ENCODE results near the gene MACROD2. TPM values are rescaled to one million over a fixed set of nuclear protein-coding genes. Genes with fewer than 3 reads are reported as not detected.

Gene MACROD2
- total and polyA plus RNA-seq, 4 donors = 0.66 to 10.5 (median 3.3) TPM

DNA sequence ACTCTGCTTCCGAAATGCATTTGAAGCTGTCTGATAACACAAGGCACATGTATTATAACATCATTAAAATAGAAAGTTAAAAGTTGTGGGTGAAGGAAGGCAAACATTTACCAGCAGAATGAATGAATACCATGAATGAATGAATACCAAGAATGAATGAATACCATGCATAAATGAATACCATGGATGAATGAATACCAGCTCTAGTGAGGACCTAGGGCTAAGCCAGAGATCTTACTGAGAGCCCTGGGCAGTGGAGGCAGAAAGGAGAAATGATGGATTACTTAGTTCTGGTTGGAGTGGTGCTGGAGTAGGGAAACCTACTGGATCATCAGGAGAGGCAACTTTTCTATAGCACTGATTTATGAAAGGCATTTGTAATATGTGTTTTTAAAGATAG is 1579.9 kb downstream of the MACROD2 start:
- 81% methylated on average over 1 of the region's 1 CpG for WGBS

DNA sequence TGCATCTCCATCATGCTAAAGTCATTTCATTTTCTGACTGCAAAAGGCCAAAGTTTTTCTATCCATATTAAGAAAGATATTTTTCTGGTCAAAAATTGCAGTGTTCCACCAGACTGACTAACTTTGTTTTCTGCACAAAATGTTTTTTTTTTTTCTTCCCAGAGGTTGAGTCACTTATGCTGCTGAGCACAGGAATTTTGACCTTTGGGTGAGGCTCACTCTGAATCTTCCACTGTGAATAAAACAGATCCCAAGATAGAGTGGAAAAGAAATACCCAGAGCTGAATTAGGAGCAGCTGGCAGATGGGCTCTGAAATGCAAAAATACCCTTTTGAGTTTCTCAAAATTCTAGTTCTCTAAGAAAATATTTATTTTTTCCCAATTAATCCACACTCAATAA is 1581.1 kb downstream of the MACROD2 start:
- TF ChIP-seq RAD21 (IDR thresholded peaks at IDR 0.05) (no peak), FOXA1 (IDR thresholded peaks at IDR 0.05) (no peak), EGR1 (IDR thresholded peaks at IDR 0.05; ENCODE audit: low read depth in 2 of 2) (no peak), HNF4G (IDR thresholded peaks at IDR 0.05) (no peak), NR2F2 (IDR thresholded peaks at IDR 0.05) (no peak), TAF1 (conservative IDR thresholded peaks at IDR 0.05) (no peak), FOXA2 (IDR thresholded peaks at IDR 0.05) (no peak), HNF4A (conservative IDR thresholded peaks at IDR 0.05) (no peak), RXRA (IDR thresholded peaks at IDR 0.05) (no peak), SP1 (IDR thresholded peaks at IDR 0.05) (no peak), GABPA (IDR thresholded peaks at IDR 0.05 in 1 of 2, conservative IDR thresholded peaks at IDR 0.05 in 1 of 2) (no peak), JUND (IDR thresholded peaks at IDR 0.05) (no peak), YY1 (IDR thresholded peaks at IDR 0.05) (no peak)
- TF ChIP-seq, protein P1, sequence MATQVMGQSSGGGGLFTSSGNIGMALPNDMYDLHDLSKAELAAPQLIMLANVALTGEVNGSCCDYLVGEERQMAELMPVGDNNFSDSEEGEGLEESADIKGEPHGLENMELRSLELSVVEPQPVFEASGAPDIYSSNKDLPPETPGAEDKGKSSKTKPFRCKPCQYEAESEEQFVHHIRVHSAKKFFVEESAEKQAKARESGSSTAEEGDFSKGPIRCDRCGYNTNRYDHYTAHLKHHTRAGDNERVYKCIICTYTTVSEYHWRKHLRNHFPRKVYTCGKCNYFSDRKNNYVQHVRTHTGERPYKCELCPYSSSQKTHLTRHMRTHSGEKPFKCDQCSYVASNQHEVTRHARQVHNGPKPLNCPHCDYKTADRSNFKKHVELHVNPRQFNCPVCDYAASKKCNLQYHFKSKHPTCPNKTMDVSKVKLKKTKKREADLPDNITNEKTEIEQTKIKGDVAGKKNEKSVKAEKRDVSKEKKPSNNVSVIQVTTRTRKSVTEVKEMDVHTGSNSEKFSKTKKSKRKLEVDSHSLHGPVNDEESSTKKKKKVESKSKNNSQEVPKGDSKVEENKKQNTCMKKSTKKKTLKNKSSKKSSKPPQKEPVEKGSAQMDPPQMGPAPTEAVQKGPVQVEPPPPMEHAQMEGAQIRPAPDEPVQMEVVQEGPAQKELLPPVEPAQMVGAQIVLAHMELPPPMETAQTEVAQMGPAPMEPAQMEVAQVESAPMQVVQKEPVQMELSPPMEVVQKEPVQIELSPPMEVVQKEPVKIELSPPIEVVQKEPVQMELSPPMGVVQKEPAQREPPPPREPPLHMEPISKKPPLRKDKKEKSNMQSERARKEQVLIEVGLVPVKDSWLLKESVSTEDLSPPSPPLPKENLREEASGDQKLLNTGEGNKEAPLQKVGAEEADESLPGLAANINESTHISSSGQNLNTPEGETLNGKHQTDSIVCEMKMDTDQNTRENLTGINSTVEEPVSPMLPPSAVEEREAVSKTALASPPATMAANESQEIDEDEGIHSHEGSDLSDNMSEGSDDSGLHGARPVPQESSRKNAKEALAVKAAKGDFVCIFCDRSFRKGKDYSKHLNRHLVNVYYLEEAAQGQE (IDR thresholded peaks at IDR 0.05) = no peak
- TF ChIP-seq, protein P2, sequence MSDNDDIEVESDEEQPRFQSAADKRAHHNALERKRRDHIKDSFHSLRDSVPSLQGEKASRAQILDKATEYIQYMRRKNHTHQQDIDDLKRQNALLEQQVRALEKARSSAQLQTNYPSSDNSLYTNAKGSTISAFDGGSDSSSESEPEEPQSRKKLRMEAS (IDR thresholded peaks at IDR 0.05) = no peak
- TF ChIP-seq, protein P3, sequence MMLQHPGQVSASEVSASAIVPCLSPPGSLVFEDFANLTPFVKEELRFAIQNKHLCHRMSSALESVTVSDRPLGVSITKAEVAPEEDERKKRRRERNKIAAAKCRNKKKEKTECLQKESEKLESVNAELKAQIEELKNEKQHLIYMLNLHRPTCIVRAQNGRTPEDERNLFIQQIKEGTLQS (IDR thresholded peaks at IDR 0.05) = no peak
- TF ChIP-seq, protein P4, sequence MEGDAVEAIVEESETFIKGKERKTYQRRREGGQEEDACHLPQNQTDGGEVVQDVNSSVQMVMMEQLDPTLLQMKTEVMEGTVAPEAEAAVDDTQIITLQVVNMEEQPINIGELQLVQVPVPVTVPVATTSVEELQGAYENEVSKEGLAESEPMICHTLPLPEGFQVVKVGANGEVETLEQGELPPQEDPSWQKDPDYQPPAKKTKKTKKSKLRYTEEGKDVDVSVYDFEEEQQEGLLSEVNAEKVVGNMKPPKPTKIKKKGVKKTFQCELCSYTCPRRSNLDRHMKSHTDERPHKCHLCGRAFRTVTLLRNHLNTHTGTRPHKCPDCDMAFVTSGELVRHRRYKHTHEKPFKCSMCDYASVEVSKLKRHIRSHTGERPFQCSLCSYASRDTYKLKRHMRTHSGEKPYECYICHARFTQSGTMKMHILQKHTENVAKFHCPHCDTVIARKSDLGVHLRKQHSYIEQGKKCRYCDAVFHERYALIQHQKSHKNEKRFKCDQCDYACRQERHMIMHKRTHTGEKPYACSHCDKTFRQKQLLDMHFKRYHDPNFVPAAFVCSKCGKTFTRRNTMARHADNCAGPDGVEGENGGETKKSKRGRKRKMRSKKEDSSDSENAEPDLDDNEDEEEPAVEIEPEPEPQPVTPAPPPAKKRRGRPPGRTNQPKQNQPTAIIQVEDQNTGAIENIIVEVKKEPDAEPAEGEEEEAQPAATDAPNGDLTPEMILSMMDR (IDR thresholded peaks at IDR 0.05; ENCODE audit: low read depth, low read length, missing input control) = no peak
- TF ChIP-seq, protein P5, sequence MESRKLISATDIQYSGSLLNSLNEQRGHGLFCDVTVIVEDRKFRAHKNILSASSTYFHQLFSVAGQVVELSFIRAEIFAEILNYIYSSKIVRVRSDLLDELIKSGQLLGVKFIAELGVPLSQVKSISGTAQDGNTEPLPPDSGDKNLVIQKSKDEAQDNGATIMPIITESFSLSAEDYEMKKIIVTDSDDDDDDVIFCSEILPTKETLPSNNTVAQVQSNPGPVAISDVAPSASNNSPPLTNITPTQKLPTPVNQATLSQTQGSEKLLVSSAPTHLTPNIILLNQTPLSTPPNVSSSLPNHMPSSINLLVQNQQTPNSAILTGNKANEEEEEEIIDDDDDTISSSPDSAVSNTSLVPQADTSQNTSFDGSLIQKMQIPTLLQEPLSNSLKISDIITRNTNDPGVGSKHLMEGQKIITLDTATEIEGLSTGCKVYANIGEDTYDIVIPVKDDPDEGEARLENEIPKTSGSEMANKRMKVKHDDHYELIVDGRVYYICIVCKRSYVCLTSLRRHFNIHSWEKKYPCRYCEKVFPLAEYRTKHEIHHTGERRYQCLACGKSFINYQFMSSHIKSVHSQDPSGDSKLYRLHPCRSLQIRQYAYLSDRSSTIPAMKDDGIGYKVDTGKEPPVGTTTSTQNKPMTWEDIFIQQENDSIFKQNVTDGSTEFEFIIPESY (IDR thresholded peaks at IDR 0.05) = no peak
- no peak for DNase-seq (ENCODE audit: low spot score)
- H3K9me3 ChIP-seq (ENCODE audit: control insufficient read depth in 4 of 4, low read length in 3 of 4) = no peaks in the 10 kb centered on the region
- no peak overlapping the region for H3K4me3 ChIP-seq (ENCODE audit: low read depth in 1 of 3, low read length in 3 of 3)
- H3K4me1 ChIP-seq (ENCODE audit: control insufficient read depth in 4 of 4, insufficient read depth in 4 of 4, low read length in 3 of 4) = no peaks in the 10 kb centered on the region
- no peak overlapping the region for H3K27ac ChIP-seq (ENCODE audit: low read depth in 1 of 2, low read length in 2 of 2)
- no peak overlapping the region for H3K9ac ChIP-seq (ENCODE audit: low read depth in 1 of 2, low read length in 2 of 2)
- H3K27me3 ChIP-seq (ENCODE audit: control insufficient read depth in 4 of 4, insufficient read depth in 4 of 4, low read length in 3 of 4) = no peaks in the 10 kb centered on the region
- H3K36me3 ChIP-seq (ENCODE audit: control insufficient read depth in 4 of 4, insufficient read depth in 3 of 4, low read depth in 1 of 4, low read length in 3 of 4) = no peaks in the 10 kb centered on the region

More for the DNA sequence above, 1579.9 kb downstream of the MACROD2 start:
- no peak overlapping the region for H3K9ac ChIP-seq (ENCODE audit: low read depth in 1 of 2, low read length in 2 of 2)
- no peak for TF ChIP-seq NR2F2 (IDR thresholded peaks at IDR 0.05)
- TF ChIP-seq RAD21 (IDR thresholded peaks at IDR 0.05) = no peak
- no peak for TF ChIP-seq HNF4G (IDR thresholded peaks at IDR 0.05)
- no peak for TF ChIP-seq TAF1 (conservative IDR thresholded peaks at IDR 0.05)
- H3K27ac ChIP-seq (ENCODE audit: low read depth in 1 of 2, low read length in 2 of 2) = no peak overlapping the region
- H3K4me1 ChIP-seq (ENCODE audit: control insufficient read depth in 4 of 4, insufficient read depth in 4 of 4, low read length in 3 of 4) = no peaks in the 10 kb centered on the region
- H3K4me3 ChIP-seq (ENCODE audit: low read depth in 1 of 3, low read length in 3 of 3) = no peak overlapping the region
- no peaks in the 10 kb centered on the region for H3K36me3 ChIP-seq (ENCODE audit: control insufficient read depth in 4 of 4, insufficient read depth in 3 of 4, low read depth in 1 of 4, low read length in 3 of 4)
- no peaks in the 10 kb centered on the region for H3K9me3 ChIP-seq (ENCODE audit: control insufficient read depth in 4 of 4, low read length in 3 of 4)
- DNase-seq (ENCODE audit: low spot score) = no peak
- no peaks in the 10 kb centered on the region for H3K27me3 ChIP-seq (ENCODE audit: control insufficient read depth in 4 of 4, insufficient read depth in 4 of 4, low read length in 3 of 4)

Measured in liver (tissue), 9 donors.